Ishikawa (cell line): ENCODE data around the gene MACF1.

Experiments
- CEBPB ChIP-seq: IDR thresholded peaks from 2 replicates; pipeline ENCODE4 v1.6.1; 2012
- CREB1 ChIP-seq: IDR thresholded peaks from 2 replicates; pipeline ENCODE4 v1.6.1; 2012; ENCODE audit warnings: low read depth
- EGR1 ChIP-seq: IDR thresholded peaks from 2 replicates; pipeline ENCODE4 v1.6.1; 2012
- EP300 ChIP-seq: IDR thresholded peaks from 2 replicates; pipeline ENCODE4 v1.6.1; 2012; ENCODE audit warnings: borderline replicate concordance
- FOXM1 ChIP-seq: IDR thresholded peaks from 2 replicates; pipeline ENCODE4 v1.6.1; 2012; ENCODE audit warnings: low read depth, borderline replicate concordance
- MAX ChIP-seq: IDR thresholded peaks from 2 replicates; pipeline ENCODE4 v1.6.1; 2012
- NFIC ChIP-seq: IDR thresholded peaks from 2 replicates; pipeline ENCODE4 v1.6.1; 2012
- RAD21 ChIP-seq: IDR thresholded peaks from 2 replicates; pipeline ENCODE4 v1.6.1; 2012; ENCODE audit warnings: low read depth
- REST ChIP-seq: IDR thresholded peaks from 2 replicates; pipeline ENCODE4 v1.6.1; 2012; ENCODE audit warnings: low read depth, mild to moderate bottlenecking
- TAF1 ChIP-seq: IDR thresholded peaks from 2 replicates; pipeline ENCODE4 v1.6.1; 2012; ENCODE audit warnings: low read depth, mild to moderate bottlenecking
- TCF12 ChIP-seq: IDR thresholded peaks from 2 replicates; pipeline ENCODE4 v1.6.1; 2012; ENCODE audit warnings: low read depth
- TEAD4 ChIP-seq: IDR thresholded peaks from 2 replicates; pipeline ENCODE4 v1.6.1; 2012
- USF1 ChIP-seq: IDR thresholded peaks from 2 replicates; pipeline ENCODE4 v1.6.1; 2012
- YY1 ChIP-seq: IDR thresholded peaks from 2 replicates; pipeline ENCODE4 v1.6.1; 2012; ENCODE audit warnings: low read depth
- ZBTB7A ChIP-seq: IDR thresholded peaks from 2 replicates; pipeline ENCODE4 v1.6.1; 2012; ENCODE audit warnings: low read depth

MACF1 gene

GRCh38 chr1:39269791-39270342 lies 65.4 kb downstream of the MACF1 start:
- TF ChIP-seq FOXM1 (no peak), CREB1 (no peak), TCF12 (no peak), YY1 (no peak), USF1 (no peak), MAX (no peak), ZBTB7A (no peak), CEBPB (no peak), EGR1 (no peak), EP300 (no peak), NFIC (no peak), TEAD4 (no peak), REST (no peak)

- no peak for TF ChIP-seq FOXM1
- TF ChIP-seq ZBTB7A, result no peak
- TF ChIP-seq EGR1, result no peak
- no peak for TF ChIP-seq MAX
- TF ChIP-seq TCF12, result no peak
- no peak for TF ChIP-seq YY1
Observed at GRCh38 chr1:39270368-39270767, 65.9 kb downstream of the MACF1 start.

GRCh38 chr1:39272027-39272797 lies 67.7 kb downstream of the MACF1 start:
- no peak for TF ChIP-seq RAD21
- TF ChIP-seq TEAD4, result no peak

GRCh38 chr1:39272798-39273469 lies 68.4 kb downstream of the MACF1 start:
- TF ChIP-seq FOXM1 (no peak), CEBPB (no peak), NFIC (no peak), ZBTB7A (no peak), USF1 (no peak), TAF1 (no peak), MAX (no peak), TCF12 (no peak), TEAD4 (no peak)

- TF ChIP-seq MAX, result no peak
- TF ChIP-seq YY1, result no peak
- no peak for TF ChIP-seq TAF1
- TF ChIP-seq TEAD4, result no peak
- TF ChIP-seq EP300, result no peak
- no peak for TF ChIP-seq CEBPB
- TF ChIP-seq NFIC, result no peak
- TF ChIP-seq TCF12, result no peak
- no peak for TF ChIP-seq FOXM1
- no peak for TF ChIP-seq USF1
- no peak for TF ChIP-seq EGR1
- no peak for TF ChIP-seq CREB1
- TF ChIP-seq REST, result no peak
- no peak for TF ChIP-seq RAD21
- TF ChIP-seq ZBTB7A, result no peak
Observed at GRCh38 chr1:39275836-39276507, 71.5 kb downstream of the MACF1 start.
